Measurements from ENCODE around the gene C8B.

The C8B gene

DNA sequence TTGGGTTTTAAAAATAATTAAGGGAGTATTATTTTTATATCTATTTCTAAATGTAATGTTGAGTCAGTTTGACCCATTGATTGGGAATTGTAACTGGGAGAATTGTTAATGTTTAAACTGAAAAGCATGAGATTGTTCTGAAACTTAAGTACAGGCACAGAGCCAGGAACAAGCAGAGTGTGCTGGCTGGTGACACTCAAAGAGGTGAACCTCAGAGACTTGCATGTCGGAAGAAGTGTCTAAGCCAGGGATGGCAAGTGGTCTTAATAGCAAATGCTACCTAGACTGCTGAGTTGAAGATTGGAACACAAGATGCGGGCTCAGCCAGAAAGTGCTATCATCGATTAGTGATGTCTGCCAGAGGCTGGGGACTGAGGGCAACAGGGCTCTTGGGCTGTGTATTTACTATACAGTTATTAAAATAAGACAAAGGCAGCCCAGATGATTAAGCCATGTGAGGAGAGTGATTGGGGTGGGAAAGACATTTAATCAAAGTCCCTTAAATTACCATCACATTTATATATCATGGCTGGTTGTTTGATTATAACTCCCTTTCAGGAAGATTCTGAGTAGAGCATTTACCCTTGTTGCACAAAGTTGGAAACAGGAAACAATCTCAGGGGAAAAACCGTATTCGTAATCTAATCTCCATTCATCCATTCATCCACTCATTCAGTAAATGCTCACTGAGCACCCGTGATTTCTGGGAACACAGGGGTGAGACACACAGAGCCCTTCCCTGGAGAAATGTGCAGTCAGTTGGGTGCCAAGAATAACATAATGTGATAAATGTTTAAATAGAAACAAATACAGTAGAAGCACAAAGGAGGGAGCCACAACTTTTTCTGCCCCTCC is 68.4 kb downstream of the C8B start:
- TF ChIP-seq, protein P1, sequence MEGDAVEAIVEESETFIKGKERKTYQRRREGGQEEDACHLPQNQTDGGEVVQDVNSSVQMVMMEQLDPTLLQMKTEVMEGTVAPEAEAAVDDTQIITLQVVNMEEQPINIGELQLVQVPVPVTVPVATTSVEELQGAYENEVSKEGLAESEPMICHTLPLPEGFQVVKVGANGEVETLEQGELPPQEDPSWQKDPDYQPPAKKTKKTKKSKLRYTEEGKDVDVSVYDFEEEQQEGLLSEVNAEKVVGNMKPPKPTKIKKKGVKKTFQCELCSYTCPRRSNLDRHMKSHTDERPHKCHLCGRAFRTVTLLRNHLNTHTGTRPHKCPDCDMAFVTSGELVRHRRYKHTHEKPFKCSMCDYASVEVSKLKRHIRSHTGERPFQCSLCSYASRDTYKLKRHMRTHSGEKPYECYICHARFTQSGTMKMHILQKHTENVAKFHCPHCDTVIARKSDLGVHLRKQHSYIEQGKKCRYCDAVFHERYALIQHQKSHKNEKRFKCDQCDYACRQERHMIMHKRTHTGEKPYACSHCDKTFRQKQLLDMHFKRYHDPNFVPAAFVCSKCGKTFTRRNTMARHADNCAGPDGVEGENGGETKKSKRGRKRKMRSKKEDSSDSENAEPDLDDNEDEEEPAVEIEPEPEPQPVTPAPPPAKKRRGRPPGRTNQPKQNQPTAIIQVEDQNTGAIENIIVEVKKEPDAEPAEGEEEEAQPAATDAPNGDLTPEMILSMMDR (conservative IDR thresholded peaks at IDR 0.05; ENCODE audit: low read depth, low read length): no peak
- H3K4me3 ChIP-seq (ENCODE audit: low read length): no peak overlapping the region
- DNase-seq (ENCODE audit: low read depth): no peak

DNA sequence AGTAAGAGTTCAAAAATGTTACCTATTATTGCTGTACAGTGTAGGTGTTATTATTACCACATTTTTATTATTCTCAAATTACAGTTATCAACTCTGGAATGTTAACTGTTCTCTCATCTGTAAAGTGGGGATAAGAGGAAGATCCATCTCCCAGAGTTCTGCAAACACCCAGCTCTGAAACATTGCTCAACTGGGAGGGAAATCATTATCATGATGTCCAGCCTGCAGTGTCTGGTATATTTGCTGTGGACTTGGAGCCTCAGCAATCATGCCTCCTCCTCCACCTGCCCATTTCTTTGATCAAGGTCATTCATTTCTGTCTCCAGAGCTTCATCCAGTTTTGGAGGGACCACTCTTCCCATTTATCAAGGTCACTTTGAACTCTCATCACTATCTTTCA is 71.8 kb downstream of the C8B start:
- DNase-seq (ENCODE audit: low read depth): no peak
- no peak overlapping the region for H3K4me3 ChIP-seq (ENCODE audit: low read length)
- TF ChIP-seq, protein P1 (conservative IDR thresholded peaks at IDR 0.05; ENCODE audit: low read depth, low read length): no peak

DNA sequence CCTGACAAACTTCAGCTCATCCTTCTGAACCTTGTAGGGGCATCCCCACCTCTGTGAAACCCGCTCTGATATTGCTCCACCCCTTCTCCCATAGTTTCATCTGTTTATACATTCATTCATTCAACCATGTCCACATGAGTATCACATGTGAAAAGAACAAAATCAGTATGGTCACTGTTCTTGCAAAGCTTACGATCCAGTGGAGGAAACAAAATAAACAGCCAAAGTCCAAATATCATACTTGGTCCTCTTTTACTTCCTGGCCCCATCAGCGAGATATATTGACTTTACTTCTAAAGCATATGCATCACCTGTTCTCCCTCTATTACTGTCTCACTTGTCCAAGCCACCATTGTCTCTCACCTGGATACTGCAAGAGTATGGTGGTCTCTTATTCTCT is 75.6 kb downstream of the C8B start:
- H3K4me3 ChIP-seq (ENCODE audit: low read length): no peak overlapping the region
- no peak for DNase-seq (ENCODE audit: low read depth)
- TF ChIP-seq, protein P1 (conservative IDR thresholded peaks at IDR 0.05; ENCODE audit: low read depth, low read length): no peak

DNA sequence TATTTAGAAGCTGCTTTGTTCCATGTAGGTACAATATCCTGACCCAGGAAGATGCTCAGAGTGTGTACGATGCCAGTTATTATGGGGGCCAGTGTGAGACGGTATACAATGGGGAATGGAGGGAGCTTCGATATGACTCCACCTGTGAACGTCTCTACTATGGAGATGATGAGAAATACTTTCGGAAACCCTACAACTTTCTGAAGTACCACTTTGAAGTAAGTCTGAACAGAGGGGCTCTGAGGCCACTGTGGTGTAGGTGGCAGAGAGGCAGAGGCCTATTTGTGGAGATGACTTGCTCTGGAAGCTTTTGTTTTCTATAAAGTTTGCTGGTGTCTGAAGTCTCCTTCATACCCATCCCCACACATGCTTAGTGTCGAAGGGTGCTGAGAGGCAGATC is 84.4 kb downstream of the C8B start:
- no peak for DNase-seq (ENCODE audit: low read depth)
- no peak overlapping the region for H3K4me3 ChIP-seq (ENCODE audit: low read length)
- TF ChIP-seq, protein P1 (conservative IDR thresholded peaks at IDR 0.05; ENCODE audit: low read depth, low read length): no peak

DNA sequence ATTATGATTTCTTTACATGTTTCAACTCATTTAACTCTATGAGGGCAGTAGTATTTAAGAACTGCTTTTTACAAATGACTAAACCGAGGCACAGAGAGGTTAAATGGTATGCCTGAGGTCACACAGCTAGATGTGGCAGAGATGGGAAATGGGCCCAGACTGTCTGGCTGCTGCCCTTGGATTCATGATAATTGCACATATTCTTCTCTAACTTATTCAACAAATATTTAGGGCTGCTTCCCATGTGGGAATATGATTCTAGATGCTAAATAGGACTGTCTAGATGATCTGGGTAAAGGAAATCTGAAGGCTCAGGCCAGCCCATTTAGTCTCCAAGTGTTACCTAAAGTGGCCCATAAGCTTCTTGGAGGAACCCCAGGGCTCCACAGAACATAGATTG is 85.0 kb downstream of the C8B start:
- DNase-seq (ENCODE audit: low read depth): no peak
- TF ChIP-seq, protein P1 (conservative IDR thresholded peaks at IDR 0.05; ENCODE audit: low read depth, low read length): no peak
- no peak overlapping the region for H3K4me3 ChIP-seq (ENCODE audit: low read length)
